HK-2 (cell line): ENCODE measurements around the gene VIPR2.
"Not testable (repeated sequence)": the region's sequence is repeated elsewhere in the genome, so short reads cannot be mapped to it uniquely, and the experiment has no call there.

Experiments
- DNase-seq: peaks from one replicate; pipeline ENCODE4 v3.0.0-alpha.2; 2018; ENCODE audit not compliant: unreplicated experiment

The VIPR2 gene

GRCh38 chr7:159144758-159145489, at the start of gene VIPR2:
Gene VIPR2, minus strand, starts transcription at chr7:159144867. Its CDS starts 96 bp downstream, at chr7:159144771.
- no peak for DNase-seq

GRCh38 chr7:159193543-159194090, 49.0 kb upstream of the VIPR2 start:
- DNase-seq: no peak

GRCh38 chr7:159192725-159193453, 48.2 kb upstream of the VIPR2 start:
- no peak for DNase-seq

- no peak for DNase-seq
Observed at GRCh38 chr7:159192013-159192412, 47.3 kb upstream of the VIPR2 start.

GRCh38 chr7:159191236-159191635, 46.6 kb upstream of the VIPR2 start:
- DNase-seq: no peak

- DNase-seq: no peak
Observed at GRCh38 chr7:159188011-159188410, 43.3 kb upstream of the VIPR2 start.

- DNase-seq: no peak
Observed at GRCh38 chr7:159179241-159179640, 34.6 kb upstream of the VIPR2 start.

GRCh38 chr7:159177284-159177953, 32.8 kb upstream of the VIPR2 start:
- DNase-seq: no peak

- DNase-seq: no peak
Observed at GRCh38 chr7:159175792-159176191, 31.1 kb upstream of the VIPR2 start.

GRCh38 chr7:159175100-159175499, 30.4 kb upstream of the VIPR2 start:
- not testable (repeated sequence) for DNase-seq

- no peak for DNase-seq
Observed at GRCh38 chr7:159172400-159172799, 27.7 kb upstream of the VIPR2 start.

GRCh38 chr7:159169391-159169790, 24.7 kb upstream of the VIPR2 start:
- DNase-seq: no peak

GRCh38 chr7:159167139-159167538, 22.5 kb upstream of the VIPR2 start:
- DNase-seq: no peak

- DNase-seq: no peak
Observed at GRCh38 chr7:159166530-159166929, 21.9 kb upstream of the VIPR2 start.

GRCh38 chr7:159165352-159165751, 20.7 kb upstream of the VIPR2 start:
- DNase-seq: no peak

- DNase-seq: not testable (repeated sequence)
Observed at GRCh38 chr7:159163703-159164301, 19.1 kb upstream of the VIPR2 start.

- not testable (repeated sequence) for DNase-seq
Observed at GRCh38 chr7:159162050-159162626, 17.5 kb upstream of the VIPR2 start.

GRCh38 chr7:159160450-159160849, 15.8 kb upstream of the VIPR2 start:
- no peak for DNase-seq

- no peak for DNase-seq
Observed at GRCh38 chr7:159159731-159160130, 15.1 kb upstream of the VIPR2 start.

- DNase-seq: no peak
Observed at GRCh38 chr7:159158888-159159405, 14.3 kb upstream of the VIPR2 start.

- DNase-seq: no peak
Observed at GRCh38 chr7:159158125-159158887, 13.6 kb upstream of the VIPR2 start.
